Glutamatergic neuron (in vitro differentiated cells): ENCODE results near the gene ITGA2B. TPM values are rescaled to one million over a fixed set of nuclear protein-coding genes. Genes with fewer than 3 reads are reported as not detected.
"Not testable (repeated sequence)": the region's sequence is repeated elsewhere in the genome, so short reads cannot be mapped to it uniquely, and the experiment has no call there.

Experiments used
- DNase-seq: peaks from one replicate; pipeline ENCODE4 v3.0.0; 2022
- H3K27ac Mint-ChIP-seq: one replicate; pipeline ENCODE4 v1.8.0; 2020; ENCODE audit warnings: mild to moderate bottlenecking, mixed read lengths, inconsistent platforms; ENCODE audit not compliant: unreplicated experiment
- H3K27me3 Mint-ChIP-seq: one replicate; pipeline ENCODE4 v1.8.0; 2020; ENCODE audit warnings: mild to moderate bottlenecking, moderate library complexity, mixed read lengths, inconsistent platforms; ENCODE audit not compliant: unreplicated experiment
- H3K36me3 Mint-ChIP-seq: one replicate; pipeline ENCODE4 v1.8.0; 2020; ENCODE audit warnings: mild to moderate bottlenecking, mixed read lengths, inconsistent platforms; ENCODE audit not compliant: unreplicated experiment
- H3K4me1 Mint-ChIP-seq: one replicate; pipeline ENCODE4 v1.8.0; 2020; ENCODE audit warnings: mild to moderate bottlenecking, low read depth, mixed read lengths, inconsistent platforms; ENCODE audit not compliant: unreplicated experiment
- H3K4me3 Mint-ChIP-seq: one replicate; pipeline ENCODE4 v1.8.0; 2020; ENCODE audit warnings: mild to moderate bottlenecking, mixed read lengths, inconsistent platforms; ENCODE audit not compliant: unreplicated experiment
- H3K9me3 Mint-ChIP-seq: one replicate; pipeline ENCODE4 v1.8.0; 2020; ENCODE audit warnings: mild to moderate bottlenecking, moderate library complexity, mixed read lengths, inconsistent platforms; ENCODE audit not compliant: unreplicated experiment
- total RNA-seq: library from RNA; stranded (reverse); fragmentation: NEBNext Ultra II Directional; extraction: Animal tissue kit (Norgen Biotek cat#: 25700); gene quantifications from one replicate; pipeline ENCODE4 v1.2.1, GENCODE V29; 2021; ENCODE audit not compliant: unreplicated experiment
- TF ChIP-seq, protein P1 (sequence below): fragments of 200-600 bp; sonication (generic); IDR thresholded peaks from one replicate; pipeline ENCODE4 v1.5.0; 2021; ENCODE audit not compliant: partially characterized antibody, unreplicated experiment

The ITGA2B gene
- total RNA-seq, 1 donor from 2014 or later = 7.1 TPM

DNA sequence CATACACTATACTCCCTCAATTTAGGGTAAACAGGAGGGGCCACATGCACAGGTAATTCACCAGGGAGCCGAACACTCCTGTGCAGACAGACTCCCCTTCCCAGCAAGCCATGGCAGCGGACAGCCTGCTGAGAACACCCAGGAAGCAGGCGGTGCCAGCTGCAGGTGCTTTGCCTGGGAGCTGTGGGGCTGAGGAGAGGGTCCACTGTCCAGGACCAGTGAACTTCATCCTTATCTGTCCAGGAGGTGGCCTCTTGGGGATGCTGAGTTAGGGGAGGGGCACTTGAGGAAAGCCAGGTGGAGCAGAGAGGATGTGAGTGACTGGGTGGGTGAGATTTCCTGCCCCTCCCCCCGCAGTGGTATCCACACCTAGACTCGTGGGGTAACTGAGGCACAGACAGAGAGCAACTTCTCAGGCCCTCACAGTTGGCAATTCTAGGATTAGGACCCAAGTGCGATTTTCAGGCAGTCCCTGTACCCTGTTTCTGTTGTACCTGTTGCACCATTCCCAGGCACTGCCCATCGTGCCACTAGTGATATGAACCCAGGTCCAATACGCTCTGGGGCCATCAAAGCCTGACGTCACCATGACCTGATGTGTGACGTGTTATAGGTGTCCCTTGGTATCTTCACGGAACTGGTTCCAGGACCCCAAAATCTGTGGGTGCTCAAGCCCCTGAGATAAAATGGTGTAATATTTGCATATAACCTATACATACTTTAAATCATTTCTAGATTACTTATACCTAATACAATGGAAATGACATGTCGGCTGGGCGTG lies 43.2 kb downstream of the ITGA2B start:
- H3K27me3 Mint-ChIP-seq = peaks cover 13% of the 10 kb centered on the region
- TF ChIP-seq, protein P1, sequence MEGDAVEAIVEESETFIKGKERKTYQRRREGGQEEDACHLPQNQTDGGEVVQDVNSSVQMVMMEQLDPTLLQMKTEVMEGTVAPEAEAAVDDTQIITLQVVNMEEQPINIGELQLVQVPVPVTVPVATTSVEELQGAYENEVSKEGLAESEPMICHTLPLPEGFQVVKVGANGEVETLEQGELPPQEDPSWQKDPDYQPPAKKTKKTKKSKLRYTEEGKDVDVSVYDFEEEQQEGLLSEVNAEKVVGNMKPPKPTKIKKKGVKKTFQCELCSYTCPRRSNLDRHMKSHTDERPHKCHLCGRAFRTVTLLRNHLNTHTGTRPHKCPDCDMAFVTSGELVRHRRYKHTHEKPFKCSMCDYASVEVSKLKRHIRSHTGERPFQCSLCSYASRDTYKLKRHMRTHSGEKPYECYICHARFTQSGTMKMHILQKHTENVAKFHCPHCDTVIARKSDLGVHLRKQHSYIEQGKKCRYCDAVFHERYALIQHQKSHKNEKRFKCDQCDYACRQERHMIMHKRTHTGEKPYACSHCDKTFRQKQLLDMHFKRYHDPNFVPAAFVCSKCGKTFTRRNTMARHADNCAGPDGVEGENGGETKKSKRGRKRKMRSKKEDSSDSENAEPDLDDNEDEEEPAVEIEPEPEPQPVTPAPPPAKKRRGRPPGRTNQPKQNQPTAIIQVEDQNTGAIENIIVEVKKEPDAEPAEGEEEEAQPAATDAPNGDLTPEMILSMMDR = no peak
- H3K4me1 Mint-ChIP-seq = peaks cover 4% of the 10 kb centered on the region
- H3K4me3 Mint-ChIP-seq = peak overlapping the region; percentile 98
- H3K9me3 Mint-ChIP-seq = peaks cover 7% of the 10 kb centered on the region
- DNase-seq = no peak
- H3K27ac Mint-ChIP-seq = no peak overlapping the region
- no peaks in the 10 kb centered on the region for H3K36me3 Mint-ChIP-seq

DNA sequence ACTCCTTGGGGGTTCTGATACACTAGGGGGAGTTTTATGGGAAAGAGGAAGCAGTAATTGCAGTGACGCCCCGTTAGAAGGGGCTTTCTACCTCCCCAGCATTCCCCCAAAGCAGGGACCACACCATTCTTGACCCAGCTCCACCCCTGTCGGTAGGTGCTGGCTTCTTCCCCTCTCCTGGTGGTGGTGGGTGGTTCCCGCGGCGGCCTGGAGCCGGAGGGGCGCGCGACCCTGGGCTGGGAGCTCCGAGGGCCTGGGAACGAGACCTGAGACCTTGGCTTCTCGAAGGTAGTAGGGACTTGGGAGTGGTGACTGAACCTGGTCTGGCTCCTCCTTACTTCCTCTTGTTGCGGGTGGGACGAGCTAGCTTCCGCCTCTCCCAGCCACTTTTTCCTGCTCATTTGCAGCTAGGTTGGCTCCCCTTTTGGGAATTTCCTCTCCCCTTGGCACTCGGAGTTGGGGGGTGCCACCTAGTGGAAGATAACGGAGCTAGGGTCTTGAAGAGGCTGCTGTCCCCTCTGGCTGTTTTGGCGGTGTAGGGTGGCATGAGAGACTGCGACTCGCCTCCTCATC lies 43.9 kb downstream of the ITGA2B start:
- peak; percentile 67 for DNase-seq
- Mint-ChIP-seq H3K4me1 (peaks cover 4% of the 10 kb centered on the region), H3K27ac (peak overlapping the region; percentile 48), H3K4me3 (peak overlapping the region; percentile 98), H3K27me3 (peaks cover 13% of the 10 kb centered on the region), H3K36me3 (no peaks in the 10 kb centered on the region), H3K9me3 (peaks cover 7% of the 10 kb centered on the region)
- TF ChIP-seq, protein P1 = peak; percentile 68

DNA sequence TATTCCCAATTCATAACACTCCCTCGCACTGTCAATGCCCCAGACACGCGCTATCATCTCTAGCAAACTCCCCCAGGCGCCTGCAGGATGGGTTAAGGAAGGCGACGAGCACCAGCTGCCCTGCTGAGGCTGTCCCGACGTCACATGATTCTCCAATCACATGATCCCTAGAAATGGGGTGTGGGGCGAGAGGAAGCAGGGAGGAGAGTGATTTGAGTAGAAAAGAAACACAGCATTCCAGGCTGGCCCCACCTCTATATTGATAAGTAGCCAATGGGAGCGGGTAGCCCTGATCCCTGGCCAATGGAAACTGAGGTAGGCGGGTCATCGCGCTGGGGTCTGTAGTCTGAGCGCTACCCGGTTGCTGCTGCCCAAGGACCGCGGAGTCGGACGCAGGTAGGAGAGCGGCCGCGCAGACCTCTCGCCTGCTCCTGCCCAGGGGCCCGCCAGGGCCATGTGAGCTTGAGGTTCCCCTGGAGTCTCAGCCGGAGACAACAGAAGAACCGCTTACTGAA lies 44.5 kb downstream of the ITGA2B start, which contains the start of gene GRN:
TSS of gene GRN (plus strand) at position 364 of the 515 bp plus-strand sequence. CDS start 3,863 bp downstream, outside the sequence.
- DNase-seq = peak; percentile 92
- Mint-ChIP-seq H3K36me3 (no peaks in the 10 kb centered on the region), H3K27me3 (peaks cover 13% of the 10 kb centered on the region), H3K9me3 (peaks cover 10% of the 10 kb centered on the region), H3K4me1 (peaks cover 4% of the 10 kb centered on the region), H3K27ac (peak within 1 kb of the TSS; percentile 91), H3K4me3 (peak within 1 kb of the TSS; percentile 98)
- TF ChIP-seq, protein P1 = no peak

DNA sequence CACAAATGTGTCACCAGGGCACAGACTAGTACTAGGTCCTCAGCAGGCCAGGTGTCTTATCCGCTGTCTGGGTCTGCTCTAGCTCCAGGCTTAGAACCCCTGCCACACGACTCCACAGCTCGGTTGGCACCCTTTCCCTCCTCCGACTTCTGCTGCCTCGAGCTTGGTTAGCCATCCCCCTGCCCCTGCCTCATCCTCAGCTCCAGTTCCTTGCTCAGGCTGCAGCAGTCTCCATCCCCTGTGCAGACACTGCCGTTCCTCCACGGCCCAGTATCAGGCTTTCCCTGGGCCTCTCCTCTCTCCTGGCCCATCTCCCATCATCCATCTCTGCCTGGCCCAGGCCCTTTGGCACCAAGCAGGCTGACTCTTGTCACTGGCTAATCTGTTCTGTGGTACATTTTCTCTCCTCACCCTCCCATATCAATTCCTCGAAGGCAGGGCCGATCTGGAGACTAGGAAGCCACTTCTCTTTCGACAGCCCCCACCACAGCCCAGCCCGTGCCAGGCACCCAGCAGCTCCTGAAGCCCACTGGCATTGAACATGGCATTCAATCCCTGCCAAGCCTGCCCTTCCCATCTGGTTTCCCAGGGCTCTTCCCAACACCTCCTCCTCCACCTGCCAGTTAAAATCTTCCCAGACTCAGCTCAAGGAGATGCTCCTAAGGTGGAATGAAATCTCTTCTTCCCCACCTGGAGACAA lies 45.8 kb downstream of the ITGA2B start:
- Mint-ChIP-seq H3K4me1 (peaks cover 3% of the 10 kb centered on the region), H3K9me3 (peaks cover 10% of the 10 kb centered on the region), H3K36me3 (no peaks in the 10 kb centered on the region), H3K4me3 (peak overlapping the region; percentile 98), H3K27me3 (peaks cover 13% of the 10 kb centered on the region), H3K27ac (peak overlapping the region; percentile 72)
- no peak for DNase-seq
- TF ChIP-seq, protein P1 = no peak

DNA sequence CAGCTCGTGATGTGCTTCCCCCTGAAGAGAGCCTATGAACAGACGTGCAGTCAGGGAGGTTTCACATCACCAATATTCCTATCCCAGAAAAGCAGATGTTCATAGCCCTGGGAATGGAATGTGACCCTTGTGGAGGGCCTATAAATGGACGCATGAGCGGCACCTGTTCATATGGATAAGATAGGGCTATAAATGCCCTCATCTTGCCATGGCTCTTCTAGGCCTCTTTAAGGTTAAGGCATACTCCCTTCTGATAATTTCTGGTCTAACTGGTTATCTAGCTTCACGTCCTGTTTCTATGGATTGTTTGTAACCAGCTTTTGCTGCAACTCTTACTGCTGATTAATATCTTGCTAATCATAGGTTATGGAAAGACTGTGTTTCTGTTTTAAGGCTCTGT lies 48.9 kb downstream of the ITGA2B start:
- Mint-ChIP-seq H3K9me3 (peaks cover 10% of the 10 kb centered on the region), H3K27me3 (peaks cover 10% of the 10 kb centered on the region)
- not testable (repeated sequence) for H3K4me1 Mint-ChIP-seq, H3K4me3 Mint-ChIP-seq, H3K27ac Mint-ChIP-seq, H3K36me3 Mint-ChIP-seq, DNase-seq
